WTC11 (cell line): Measurements from ENCODE around the gene PPHLN1. TPM values are rescaled to one million over a fixed set of nuclear protein-coding genes. Genes with fewer than 3 reads are reported as not detected.

Experiments
- ATAC-seq: fragments of 200-7000 bp; cut with Tn5 transposase; 2 replicates; pipeline ENCODE4 v1.10.0; 2021; ENCODE audit warnings: mild to moderate bottlenecking, moderate library complexity
- CTCF ChIA-PET: fragments of 300-600 bp; sonication (Branson Sonifier 250); formaldehyde crosslinking; loops from one replicate; lab custom pipeline; 2021; ENCODE audit warnings: antibody characterized with exemption; lab: Charles Lee
- POLR2A ChIA-PET: fragments of 350-600 bp; sonication (Branson Sonifier 250); formaldehyde crosslinking; loops from one replicate; lab custom pipeline; 2021; ENCODE audit warnings: antibody characterized with exemption; lab: Charles Lee
- DNase-seq: peaks from one replicate; pipeline ENCODE4 v3.0.0; 2021; ENCODE audit warnings: low spot score
- H3K27ac Mint-ChIP-seq: 2 replicates; pipeline ENCODE4 v1.8.0; 2021; ENCODE audit warnings: mixed read lengths
- H3K27me3 Mint-ChIP-seq: 2 replicates; pipeline ENCODE4 v1.8.0; 2021; ENCODE audit warnings: low read depth, mild to moderate bottlenecking, moderate library complexity, mixed read lengths
- H3K36me3 Mint-ChIP-seq: 2 replicates; pipeline ENCODE4 v1.8.0; 2021; ENCODE audit warnings: mixed read lengths
- H3K4me1 Mint-ChIP-seq: 2 replicates; pipeline ENCODE4 v1.8.0; 2022; ENCODE audit warnings: mixed read lengths
- H3K4me3 Mint-ChIP-seq: 2 replicates; pipeline ENCODE4 v1.8.0; 2021; ENCODE audit warnings: mild to moderate bottlenecking, moderate library complexity, mixed read lengths
- H3K9me3 Mint-ChIP-seq: 2 replicates; pipeline ENCODE4 v1.8.0; 2021; ENCODE audit warnings: mixed read lengths
- CBFB ChIP-seq: sonication (generic); formaldehyde crosslinking; IDR thresholded peaks from 2 replicates; pipeline ENCODE4 v1.8.1; 2022; ENCODE audit warnings: mild to moderate bottlenecking, low read depth, missing genetic modification reagents
- CREM ChIP-seq: sonication (generic); formaldehyde crosslinking; IDR thresholded peaks from 2 replicates; pipeline ENCODE4 v1.8.1; 2022; ENCODE audit warnings: mild to moderate bottlenecking, missing genetic modification reagents, moderate library complexity
- CTCF ChIP-seq: fragments of 200-600 bp; IDR thresholded peaks from 2 replicates; pipeline ENCODE4 v1.8.0; 2022; ENCODE audit warnings: antibody characterized with exemption
- PRDM15 ChIP-seq: sonication (generic); formaldehyde crosslinking; IDR thresholded peaks from 2 replicates; pipeline ENCODE4 v1.8.0; 2022; ENCODE audit warnings: missing genetic modification reagents
- SMAD3 ChIP-seq: sonication (generic); formaldehyde crosslinking; IDR thresholded peaks from 2 replicates; pipeline ENCODE4 v1.8.0; 2022; ENCODE audit warnings: missing genetic modification reagents, mild to moderate bottlenecking, borderline replicate concordance
- SOX15 ChIP-seq: fragments of 250-450 bp; sonication (Bioruptor Pico); IDR thresholded peaks from 2 replicates; pipeline ENCODE4 v1.9.0; 2021; ENCODE audit warnings: mild to moderate bottlenecking
- TEAD1 ChIP-seq: sonication (generic); formaldehyde crosslinking; IDR thresholded peaks from 2 replicates; pipeline ENCODE4 v1.8.0; 2022; ENCODE audit warnings: mild to moderate bottlenecking, missing genetic modification reagents
- ZBTB21 ChIP-seq: sonication (generic); formaldehyde crosslinking; IDR thresholded peaks from 2 replicates; pipeline ENCODE4 v1.8.1; 2023; ENCODE audit warnings: mild to moderate bottlenecking, missing genetic modification reagents, borderline replicate concordance
- ZNF121 ChIP-seq: sonication (generic); formaldehyde crosslinking; IDR thresholded peaks from 2 replicates; pipeline ENCODE4 v1.8.0; 2023; ENCODE audit warnings: missing genetic modification reagents
- ZNF512 ChIP-seq: sonication (generic); formaldehyde crosslinking; IDR thresholded peaks from 2 replicates; pipeline ENCODE4 v1.8.1; 2022; ENCODE audit warnings: missing genetic modification reagents, borderline replicate concordance
- ZNF671 ChIP-seq: fragments of 250-450 bp; sonication (Bioruptor Pico); IDR thresholded peaks from 2 replicates; pipeline ENCODE4 v1.8.0; 2021; ENCODE audit warnings: mild to moderate bottlenecking
- total RNA-seq: library from RNA; stranded (reverse); gene quantifications from 3 replicates; pipeline ENCODE4 v1.2.3, GENCODE V29; 2021
- TF ChIP-seq, protein P1 (sequence below): sonication (generic); formaldehyde crosslinking; IDR thresholded peaks from 2 replicates; pipeline ENCODE4 v1.8.0; 2023; ENCODE audit warnings: missing genetic modification reagents, mild to moderate bottlenecking, borderline replicate concordance
- TF ChIP-seq, protein P2 (sequence below): sonication (generic); formaldehyde crosslinking; IDR thresholded peaks from 2 replicates; pipeline ENCODE4 v1.8.0; 2022; ENCODE audit warnings: mild to moderate bottlenecking, missing genetic modification reagents

Gene PPHLN1
- total RNA-seq, 1 experiment from 2014 or later = 61.1 TPM

DNA sequence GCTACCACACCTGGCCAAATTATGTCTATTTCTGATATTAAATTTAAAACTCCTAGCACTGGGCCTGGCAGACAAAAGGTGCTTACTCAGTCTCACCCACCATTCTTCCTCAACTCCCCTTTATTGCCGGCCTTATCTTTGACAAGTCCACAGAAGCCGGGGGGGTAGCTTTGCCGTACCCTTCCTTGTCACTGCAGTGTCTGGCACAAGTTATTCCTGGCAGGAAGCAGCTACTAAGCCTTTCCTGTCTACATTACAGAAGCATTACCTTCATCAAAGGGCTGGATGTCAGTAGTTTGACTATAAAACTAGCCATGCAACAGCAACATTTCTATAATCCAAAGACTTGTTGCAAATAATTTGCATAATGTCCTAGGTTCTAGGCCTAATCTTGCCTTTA is 136.5 kb downstream of the PPHLN1 start:
- POLR2A ChIA-PET = interaction anchor here (1.4 kb wide), 1 partner anchor 9 kb away, joined by 3 read pairs; no protein-coding TSS in a partner anchor
- ATAC-seq (no peak), DNase-seq (no peak)
- H3K9me3 Mint-ChIP-seq = no peaks in the 10 kb centered on the region
- CTCF ChIA-PET = interaction anchor here (2.5 kb wide), 1 partner anchor 20 kb away, joined by 10 read pairs; no protein-coding TSS in a partner anchor
- no peak for TF ChIP-seq ZNF121
- TF ChIP-seq SOX15 (CRISPR knock-in tag) = no peak
- TF ChIP-seq ZBTB21 = no peak
- H3K4me3 Mint-ChIP-seq = no peak overlapping the region
- H3K4me1 Mint-ChIP-seq = peaks cover 41% of the 10 kb centered on the region
- H3K27me3 Mint-ChIP-seq = peaks cover 8% of the 10 kb centered on the region
- peaks cover 55% of the 10 kb centered on the region for H3K36me3 Mint-ChIP-seq
- H3K27ac Mint-ChIP-seq = no peak overlapping the region

DNA sequence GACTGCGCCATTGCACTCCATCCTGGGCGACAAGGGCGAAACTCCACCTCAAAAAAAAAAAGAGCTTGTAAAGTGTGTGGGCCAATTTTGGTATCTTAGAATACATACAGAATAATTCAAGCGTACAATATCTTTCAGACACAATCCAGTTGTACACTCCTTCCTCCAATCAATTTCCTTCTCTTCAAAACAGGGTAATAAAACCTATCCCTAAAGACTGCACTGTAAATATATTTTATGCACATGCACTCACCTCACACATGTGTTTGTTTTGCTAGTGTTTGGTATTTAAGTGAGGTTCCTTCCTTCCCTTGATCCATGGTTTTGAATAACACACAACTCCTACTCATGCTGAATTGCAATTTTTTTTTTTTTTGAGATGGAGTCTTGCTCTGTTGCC is 137.7 kb downstream of the PPHLN1 start:
- Mint-ChIP-seq H3K36me3 (peaks cover 64% of the 10 kb centered on the region), H3K9me3 (no peaks in the 10 kb centered on the region), H3K4me3 (no peak overlapping the region), H3K4me1 (peaks cover 33% of the 10 kb centered on the region), H3K27me3 (peaks cover 8% of the 10 kb centered on the region), H3K27ac (no peak overlapping the region)
- ATAC-seq (no peak), DNase-seq (no peak)
- ChIA-PET CTCF (interaction anchor here (0.9 kb wide), 1 partner anchor 92 kb away, joined by 3 read pairs; no protein-coding TSS in a partner anchor), POLR2A (no interaction called here)
- TF ChIP-seq SOX15 (CRISPR knock-in tag) (no peak), PRDM15 (CRISPR knock-in tag) (no peak), ZNF512 (no peak), ZNF671 (CRISPR knock-in tag) (no peak), TEAD1 (CRISPR knock-in tag) (no peak), SMAD3 (CRISPR knock-in tag) (no peak), CREM (CRISPR knock-in tag) (no peak), CTCF (no peak), CBFB (CRISPR knock-in tag) (no peak)
- TF ChIP-seq, protein P1, sequence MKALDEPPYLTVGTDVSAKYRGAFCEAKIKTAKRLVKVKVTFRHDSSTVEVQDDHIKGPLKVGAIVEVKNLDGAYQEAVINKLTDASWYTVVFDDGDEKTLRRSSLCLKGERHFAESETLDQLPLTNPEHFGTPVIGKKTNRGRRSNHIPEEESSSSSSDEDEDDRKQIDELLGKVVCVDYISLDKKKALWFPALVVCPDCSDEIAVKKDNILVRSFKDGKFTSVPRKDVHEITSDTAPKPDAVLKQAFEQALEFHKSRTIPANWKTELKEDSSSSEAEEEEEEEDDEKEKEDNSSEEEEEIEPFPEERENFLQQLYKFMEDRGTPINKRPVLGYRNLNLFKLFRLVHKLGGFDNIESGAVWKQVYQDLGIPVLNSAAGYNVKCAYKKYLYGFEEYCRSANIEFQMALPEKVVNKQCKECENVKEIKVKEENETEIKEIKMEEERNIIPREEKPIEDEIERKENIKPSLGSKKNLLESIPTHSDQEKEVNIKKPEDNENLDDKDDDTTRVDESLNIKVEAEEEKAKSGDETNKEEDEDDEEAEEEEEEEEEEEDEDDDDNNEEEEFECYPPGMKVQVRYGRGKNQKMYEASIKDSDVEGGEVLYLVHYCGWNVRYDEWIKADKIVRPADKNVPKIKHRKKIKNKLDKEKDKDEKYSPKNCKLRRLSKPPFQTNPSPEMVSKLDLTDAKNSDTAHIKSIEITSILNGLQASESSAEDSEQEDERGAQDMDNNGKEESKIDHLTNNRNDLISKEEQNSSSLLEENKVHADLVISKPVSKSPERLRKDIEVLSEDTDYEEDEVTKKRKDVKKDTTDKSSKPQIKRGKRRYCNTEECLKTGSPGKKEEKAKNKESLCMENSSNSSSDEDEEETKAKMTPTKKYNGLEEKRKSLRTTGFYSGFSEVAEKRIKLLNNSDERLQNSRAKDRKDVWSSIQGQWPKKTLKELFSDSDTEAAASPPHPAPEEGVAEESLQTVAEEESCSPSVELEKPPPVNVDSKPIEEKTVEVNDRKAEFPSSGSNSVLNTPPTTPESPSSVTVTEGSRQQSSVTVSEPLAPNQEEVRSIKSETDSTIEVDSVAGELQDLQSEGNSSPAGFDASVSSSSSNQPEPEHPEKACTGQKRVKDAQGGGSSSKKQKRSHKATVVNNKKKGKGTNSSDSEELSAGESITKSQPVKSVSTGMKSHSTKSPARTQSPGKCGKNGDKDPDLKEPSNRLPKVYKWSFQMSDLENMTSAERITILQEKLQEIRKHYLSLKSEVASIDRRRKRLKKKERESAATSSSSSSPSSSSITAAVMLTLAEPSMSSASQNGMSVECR (CRISPR knock-in tag) = no peak
- TF ChIP-seq, protein P2, sequence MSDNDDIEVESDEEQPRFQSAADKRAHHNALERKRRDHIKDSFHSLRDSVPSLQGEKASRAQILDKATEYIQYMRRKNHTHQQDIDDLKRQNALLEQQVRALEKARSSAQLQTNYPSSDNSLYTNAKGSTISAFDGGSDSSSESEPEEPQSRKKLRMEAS (CRISPR knock-in tag) = no peak
